ENCODE measurements around the gene SLC6A20. TPM values are rescaled to one million over a fixed set of nuclear protein-coding genes. Genes with fewer than 3 reads are reported as not detected.

SLC6A20 gene
- total RNA-seq, 1 donor, result not detected

GRCh38 chr3:45795509-45795881, 841 bp downstream of the SLC6A20 start:
- DNase-seq (ENCODE audit: low read depth), result peak; percentile 22
- H3K4me3 ChIP-seq (ENCODE audit: low read depth, low read length), result no peak overlapping the region
- TF ChIP-seq CTCF (IDR thresholded peaks at IDR 0.05; ENCODE audit: insufficient read depth, low read length), result no peak

DNA sequence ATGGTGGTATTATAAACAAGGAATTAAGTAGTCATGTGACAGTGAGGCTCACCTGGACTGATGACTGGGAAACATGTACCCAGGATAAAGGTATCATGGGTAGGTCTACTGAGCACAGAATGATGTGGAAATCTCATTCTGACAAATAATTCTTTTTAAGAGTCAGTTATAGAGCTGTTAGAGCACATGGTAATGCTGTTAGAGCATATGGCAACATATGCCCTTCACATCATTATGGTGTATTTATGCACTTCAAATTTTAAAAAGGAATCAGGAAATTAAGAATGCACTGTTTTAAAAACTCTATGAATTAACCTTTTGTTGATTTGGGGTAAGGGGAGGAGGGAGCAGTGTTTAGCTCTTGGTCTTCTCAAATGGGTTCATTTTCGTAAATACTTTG, 1.7 kb downstream of the SLC6A20 start:
- TF ChIP-seq CTCF (IDR thresholded peaks at IDR 0.05; ENCODE audit: insufficient read depth, low read length), result no peak
- no peak for DNase-seq (ENCODE audit: low read depth)

GRCh38 chr3:45794177-45794560, 2.2 kb downstream of the SLC6A20 start:
- DNase-seq (ENCODE audit: low read depth), result no peak
- TF ChIP-seq CTCF (IDR thresholded peaks at IDR 0.05; ENCODE audit: insufficient read depth, low read length), result no peak
- no peak overlapping the region for H3K4me3 ChIP-seq (ENCODE audit: low read depth, low read length)

More for the DNA sequence above, 1.7 kb downstream of the SLC6A20 start:
- H3K4me3 ChIP-seq (ENCODE audit: low read depth, low read length), result no peak overlapping the region

DNA sequence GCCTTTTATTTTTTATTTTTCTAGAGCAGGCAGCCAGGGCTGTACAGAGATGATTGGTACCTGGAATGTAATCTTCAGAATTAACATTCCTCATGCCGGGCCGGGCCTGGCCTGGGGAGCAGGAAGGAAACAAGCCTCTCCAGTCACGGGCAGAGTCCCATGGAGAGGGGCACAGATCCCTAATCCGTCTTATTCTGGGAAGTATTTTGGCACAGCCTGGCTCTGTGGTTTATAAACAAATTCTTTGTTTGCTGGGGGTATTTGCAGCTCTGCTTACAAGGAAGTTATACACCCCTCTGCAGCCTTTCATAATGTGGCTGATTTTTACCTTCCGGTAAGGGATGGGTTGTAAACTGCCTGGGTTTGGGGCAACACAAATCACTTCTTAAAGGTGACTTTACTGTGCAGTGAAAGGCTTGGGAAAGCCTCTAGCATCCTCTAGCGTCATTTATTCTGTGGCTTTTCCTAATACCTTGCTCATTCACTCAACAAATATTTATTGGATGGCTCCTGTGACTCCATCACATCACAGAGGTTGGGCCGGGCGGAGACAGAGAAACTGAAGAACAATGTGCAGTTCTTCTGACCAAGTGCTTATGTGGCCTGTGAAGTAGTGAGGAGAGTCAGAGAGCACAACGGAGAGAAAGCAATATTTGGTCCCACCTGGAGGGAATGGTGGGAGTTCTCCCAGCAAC, 2.7 kb downstream of the SLC6A20 start:
- no peak for DNase-seq (ENCODE audit: low read depth)
- H3K4me3 ChIP-seq (ENCODE audit: low read depth, low read length), result no peak overlapping the region
- TF ChIP-seq CTCF (IDR thresholded peaks at IDR 0.05; ENCODE audit: insufficient read depth, low read length), result no peak

GRCh38 chr3:45792516-45793172, 3.7 kb downstream of the SLC6A20 start:
- no peak for TF ChIP-seq CTCF (IDR thresholded peaks at IDR 0.05; ENCODE audit: insufficient read depth, low read length)
- no peak for DNase-seq (ENCODE audit: low read depth)
- H3K4me3 ChIP-seq (ENCODE audit: low read depth, low read length), result no peak overlapping the region

DNA sequence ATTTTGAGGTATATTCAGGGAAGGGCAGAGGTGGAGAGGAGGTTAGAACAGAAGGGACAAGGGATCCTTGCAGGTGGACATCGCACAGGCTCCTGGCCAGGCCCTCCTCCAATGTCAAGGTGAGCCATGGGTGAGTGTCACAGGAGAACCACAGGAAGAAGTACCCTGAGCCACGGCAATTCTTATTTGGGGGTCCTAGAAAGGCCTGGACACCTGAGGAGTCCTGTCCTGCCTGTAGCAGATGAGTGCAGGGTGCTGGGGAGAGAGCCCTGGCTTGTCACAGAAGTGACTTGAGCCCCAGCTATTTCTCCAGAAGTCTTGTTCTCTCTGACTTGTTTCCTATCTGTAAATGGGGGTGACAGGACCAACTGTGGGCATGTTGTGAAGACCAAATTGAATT, 4.3 kb downstream of the SLC6A20 start:
- no peak for DNase-seq (ENCODE audit: low read depth)
- H3K4me3 ChIP-seq (ENCODE audit: low read depth, low read length), result no peak overlapping the region
- no peak for TF ChIP-seq CTCF (IDR thresholded peaks at IDR 0.05; ENCODE audit: insufficient read depth, low read length)

Measured in fibroblast of the aortic adventitia (primary cell).